Forelimb muscle (tissue), 1 donor: ENCODE results near the gene C17orf78. TPM values are rescaled to one million over a fixed set of nuclear protein-coding genes. Genes with fewer than 3 reads are reported as not detected.
"Not testable (repeated sequence)": the region's sequence is repeated elsewhere in the genome, so short reads cannot be mapped to it uniquely, and the experiment has no call there.

Experiments used
- DNase-seq: peaks from one replicate; pipeline ENCODE4 v3.0.0-alpha.2; 2013; ENCODE audit warnings: low read depth
- polyA plus RNA-seq: library from polyadenylated mRNA; unstranded; fragments of 120-200 nt; gene quantifications from one replicate; pipeline ENCODE4 v1.2.1, GENCODE V29; 2013; ENCODE audit not compliant: insufficient read length

C17orf78 gene
- polyA plus RNA-seq: not detected

- no peak for DNase-seq
Measured at GRCh38 chr17:37375706-37376105, at the start of gene C17orf78. TSS of gene C17orf78 (plus strand) at chr17:37375985. CDS start at chr17:37376093, 108 bp downstream.

GRCh38 chr17:37327341-37328090 is 48.3 kb upstream of the C17orf78 start:
- no peak for DNase-seq

GRCh38 chr17:37338847-37339246 is 36.9 kb upstream of the C17orf78 start:
- DNase-seq: no peak

GRCh38 chr17:37339321-37339720 is 36.5 kb upstream of the C17orf78 start:
- DNase-seq: no peak

- no peak for DNase-seq
Measured at GRCh38 chr17:37340804-37341203, 35.0 kb upstream of the C17orf78 start.

GRCh38 chr17:37342589-37342988 is 33.2 kb upstream of the C17orf78 start:
- no peak for DNase-seq

GRCh38 chr17:37344519-37344918 is 31.3 kb upstream of the C17orf78 start:
- DNase-seq: no peak

- not testable (repeated sequence) for DNase-seq
Measured at GRCh38 chr17:37346863-37347402, 28.9 kb upstream of the C17orf78 start.

GRCh38 chr17:37356796-37357569 is 18.8 kb upstream of the C17orf78 start:
- not testable (repeated sequence) for DNase-seq

- no peak for DNase-seq
Measured at GRCh38 chr17:37358098-37358829, 17.5 kb upstream of the C17orf78 start.

GRCh38 chr17:37358830-37359681 is 16.7 kb upstream of the C17orf78 start:
- DNase-seq: no peak

- no peak for DNase-seq
Measured at GRCh38 chr17:37359682-37360188, 16.1 kb upstream of the C17orf78 start.

GRCh38 chr17:37360632-37361031 is 15.2 kb upstream of the C17orf78 start:
- no peak for DNase-seq

GRCh38 chr17:37361543-37361942 is 14.2 kb upstream of the C17orf78 start:
- no peak for DNase-seq

- no peak for DNase-seq
Measured at GRCh38 chr17:37365589-37365988, 10.2 kb upstream of the C17orf78 start.

GRCh38 chr17:37368577-37368976 is 7.2 kb upstream of the C17orf78 start:
- DNase-seq: no peak

GRCh38 chr17:37373530-37374159 is 2.1 kb upstream of the C17orf78 start:
- no peak for DNase-seq

GRCh38 chr17:37382056-37382455 is 6.3 kb downstream of the C17orf78 start:
- DNase-seq: no peak

- no peak for DNase-seq
Measured at GRCh38 chr17:37384560-37385149, 8.9 kb downstream of the C17orf78 start.

- no peak for DNase-seq
Measured at GRCh38 chr17:37385474-37385990, 9.7 kb downstream of the C17orf78 start.
